ENCODE results near the gene KRT32.
A peak's percentile ranks its signal among the peaks of the same experiment; 100 is the strongest.

Gene KRT32

DNA sequence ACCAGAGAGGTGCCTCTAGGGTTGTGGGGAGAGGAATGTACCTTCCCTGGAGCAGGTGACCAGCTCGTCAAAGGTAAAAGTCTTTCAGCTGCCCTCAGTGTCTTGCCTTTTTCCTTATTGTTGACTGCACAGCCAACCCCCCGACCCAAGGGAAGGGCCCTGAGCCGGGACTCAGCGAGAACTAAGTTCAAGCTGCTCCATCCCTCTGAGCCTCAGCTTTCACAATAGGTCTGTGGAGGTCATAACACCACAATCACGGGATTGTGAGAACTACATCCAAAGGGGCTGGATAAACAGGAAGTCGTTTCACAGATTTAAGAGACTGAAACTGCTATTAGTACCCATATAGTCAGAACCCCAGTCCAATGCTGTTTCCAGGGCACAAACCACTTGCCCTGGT lies 25.2 kb upstream of the KRT32 start:
- DNase-seq, result no peak

DNA sequence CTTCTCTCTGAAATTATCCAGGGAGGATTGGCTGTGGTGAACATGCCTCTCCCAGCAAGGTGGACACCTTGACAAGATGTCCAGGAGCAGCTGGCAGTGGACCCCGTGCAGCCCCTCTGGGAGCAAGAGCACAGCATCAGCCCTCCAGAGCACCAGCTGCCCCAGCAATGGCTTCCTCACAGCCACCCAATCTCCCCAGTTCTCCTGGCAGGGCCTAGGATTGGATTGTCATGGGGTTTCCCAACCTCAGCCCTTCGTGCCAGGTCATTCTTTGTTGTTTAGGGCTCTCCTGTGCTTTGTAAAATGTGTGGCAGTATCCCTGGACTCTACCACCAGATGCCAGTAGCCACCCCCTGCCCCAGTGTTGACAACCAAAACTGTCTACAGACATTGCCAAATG lies 24.3 kb upstream of the KRT32 start:
- no peak for DNase-seq

DNA sequence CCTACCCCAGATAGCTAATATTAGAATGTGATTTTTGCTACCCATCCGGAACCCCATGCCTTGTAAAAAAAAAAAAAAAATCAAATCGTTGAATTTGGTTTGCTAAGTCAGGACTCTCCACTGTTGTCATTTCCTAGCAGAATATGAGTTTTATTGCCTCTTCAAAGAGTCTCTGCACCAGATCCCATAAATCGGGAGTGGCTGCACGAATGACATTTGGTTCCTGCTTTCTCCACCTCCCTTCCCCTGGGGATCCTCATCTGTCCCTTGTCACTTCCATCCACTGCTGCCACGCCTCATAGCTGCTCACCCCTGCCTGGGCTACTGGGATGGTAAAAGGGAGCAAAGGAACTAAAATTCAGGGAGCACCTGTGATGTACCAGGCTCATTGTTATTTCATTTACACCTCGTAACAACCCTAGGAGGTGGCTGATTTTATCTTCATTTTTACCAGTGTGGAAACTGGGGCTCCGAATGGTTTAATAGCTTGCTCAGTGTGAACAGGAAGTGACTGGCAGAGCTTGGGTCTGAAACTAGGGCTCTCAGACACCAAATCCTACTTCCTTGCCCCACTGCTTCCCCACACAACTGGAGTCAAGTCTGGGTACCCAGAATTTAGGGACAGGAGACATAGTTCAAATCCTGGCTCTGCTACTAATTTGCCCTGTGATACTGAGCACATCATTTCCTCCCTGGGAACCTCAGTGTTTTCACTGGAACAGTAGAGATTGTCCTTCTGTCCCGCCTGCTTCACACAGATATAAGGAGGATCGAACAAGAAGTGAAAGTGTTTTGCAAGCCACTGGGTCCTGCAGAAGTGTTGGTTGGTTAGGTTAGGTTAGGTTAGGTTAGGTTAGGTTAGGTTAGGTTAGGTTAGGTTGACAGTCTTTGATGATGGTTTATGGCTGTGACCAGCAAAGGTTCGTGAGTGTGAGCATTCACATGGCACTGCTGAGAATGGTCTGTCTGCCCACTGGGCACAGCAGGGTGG lies 23.1 kb upstream of the KRT32 start:
- no peak for DNase-seq

DNA sequence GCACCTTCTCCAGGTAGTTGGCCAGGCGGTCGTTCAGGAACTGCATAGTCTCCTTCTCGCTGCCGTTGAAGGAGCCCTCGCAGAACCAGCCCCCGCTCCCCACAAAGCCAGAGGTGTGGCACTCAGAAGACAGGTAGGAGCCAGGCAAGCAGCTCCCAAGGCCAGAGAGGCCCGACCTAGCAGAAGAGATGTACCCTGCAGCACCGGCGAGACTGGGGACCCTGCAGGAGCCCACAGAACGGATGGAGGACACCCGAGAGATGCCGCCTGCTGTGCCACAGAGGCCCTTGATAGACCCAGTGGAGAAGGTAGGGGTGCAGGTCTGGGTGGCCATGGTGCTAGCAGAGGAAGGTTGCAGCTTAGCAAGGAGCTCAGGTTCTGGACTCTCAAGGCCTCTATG lies 22.3 kb upstream of the KRT32 start, which contains the start of gene KRT36:
TSS of gene KRT36 (minus strand) at position 380 of the 400 bp plus-strand sequence. CDS start at position 334, 46 bp downstream.
- DNase-seq, result no peak

DNA sequence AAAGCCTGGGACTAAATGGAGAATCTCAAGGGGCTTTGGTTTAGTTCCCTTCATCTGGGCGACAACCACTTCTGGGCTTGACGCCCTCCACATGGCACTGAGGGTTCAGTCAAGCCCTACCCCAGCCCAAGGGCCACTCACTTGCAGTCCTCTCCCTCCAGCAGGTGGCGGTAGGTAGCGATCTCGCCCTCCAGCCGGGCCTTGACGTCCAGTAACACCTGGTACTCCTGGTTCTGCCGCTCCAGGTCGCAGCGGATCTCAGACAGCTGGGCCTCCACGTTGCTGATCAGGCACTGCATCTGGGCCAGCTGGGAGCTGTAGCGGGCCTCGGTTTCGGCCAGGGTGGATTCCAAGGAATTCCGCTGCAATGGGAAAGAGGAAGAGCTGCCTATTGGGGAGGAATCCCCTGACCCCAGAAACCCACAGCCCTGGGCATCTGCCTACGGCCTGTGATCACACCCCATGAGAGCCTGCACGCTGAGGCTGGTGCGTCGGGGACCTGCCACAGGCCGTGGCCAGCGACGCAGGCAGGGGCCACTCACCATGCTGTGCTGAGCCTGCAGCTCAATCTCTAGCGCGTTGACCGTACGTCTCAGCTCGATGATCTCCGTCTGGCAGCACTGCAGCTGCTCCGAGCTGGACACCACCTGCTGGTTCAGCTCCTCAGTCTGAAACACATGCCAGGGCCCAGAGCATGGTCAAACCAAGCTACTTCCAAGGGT lies 19.8 kb upstream of the KRT32 start:
- DNase-seq, result peak; percentile 61

DNA sequence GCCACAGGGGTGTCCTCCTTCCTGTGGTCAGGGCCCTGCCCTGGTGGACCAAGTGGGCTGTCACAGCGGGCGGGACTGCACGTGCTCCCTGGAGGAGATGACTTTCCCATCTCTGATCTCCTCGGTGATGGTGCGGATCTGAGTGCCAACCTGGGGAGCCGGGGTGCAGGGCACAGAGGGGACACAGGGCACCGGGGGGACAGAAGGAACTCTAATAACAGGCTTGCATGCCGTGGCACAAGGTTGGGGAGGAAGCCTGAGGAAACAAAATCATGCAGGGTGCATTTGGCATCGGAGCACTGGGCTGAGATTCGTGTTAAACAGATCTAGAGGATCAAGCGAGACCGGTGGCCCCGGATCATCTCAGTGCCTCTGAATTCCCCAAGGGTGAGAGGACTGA lies 19.1 kb upstream of the KRT32 start:
- DNase-seq, result no peak

DNA sequence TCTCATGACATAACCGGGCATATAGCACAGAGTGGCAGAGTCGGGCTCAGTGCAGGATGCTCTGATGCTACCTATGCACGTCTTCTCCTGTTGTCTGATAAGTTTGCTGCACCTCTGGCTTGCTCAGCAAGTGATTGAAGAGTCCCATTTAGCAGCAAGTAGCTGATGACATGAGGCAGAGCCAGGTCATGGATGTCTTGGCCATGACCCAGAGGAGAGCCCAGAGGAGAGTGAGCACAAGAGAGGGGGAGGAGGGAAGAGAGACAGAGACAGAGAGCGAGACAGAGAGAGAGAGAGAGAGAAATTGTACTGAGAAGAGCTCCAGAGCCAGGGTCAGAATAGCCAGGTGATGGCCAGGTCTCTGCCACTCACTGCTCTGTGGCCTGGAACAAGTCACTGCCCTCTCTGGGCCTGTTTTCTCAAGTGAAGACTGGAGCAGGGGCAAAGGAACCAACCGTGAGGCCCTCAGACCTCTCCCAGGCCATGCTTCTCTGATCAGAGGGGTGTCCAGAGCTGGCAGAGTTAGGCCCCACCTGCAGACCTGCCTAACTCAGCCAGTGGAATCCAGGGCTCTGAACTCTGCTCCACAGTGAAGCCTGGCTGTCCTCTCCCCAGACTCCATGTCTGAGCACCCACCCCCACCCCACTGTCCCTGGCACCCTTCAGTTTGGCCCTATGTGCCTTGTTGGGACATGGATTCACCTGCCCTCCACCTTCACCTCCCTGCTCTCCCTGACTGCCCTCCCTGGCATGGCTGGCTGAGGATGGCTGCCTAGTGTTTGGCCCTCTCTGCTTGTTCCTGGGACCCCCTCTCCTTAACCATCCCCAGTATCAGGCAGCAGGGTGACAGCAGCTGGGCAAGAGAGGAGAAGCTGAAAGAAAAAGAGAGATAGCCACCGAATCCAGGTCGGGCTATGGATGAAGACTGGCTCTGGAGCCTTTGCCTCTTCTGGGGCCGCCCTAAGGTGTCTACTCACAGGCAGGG lies 18.0 kb upstream of the KRT32 start:
- DNase-seq, result no peak

DNA sequence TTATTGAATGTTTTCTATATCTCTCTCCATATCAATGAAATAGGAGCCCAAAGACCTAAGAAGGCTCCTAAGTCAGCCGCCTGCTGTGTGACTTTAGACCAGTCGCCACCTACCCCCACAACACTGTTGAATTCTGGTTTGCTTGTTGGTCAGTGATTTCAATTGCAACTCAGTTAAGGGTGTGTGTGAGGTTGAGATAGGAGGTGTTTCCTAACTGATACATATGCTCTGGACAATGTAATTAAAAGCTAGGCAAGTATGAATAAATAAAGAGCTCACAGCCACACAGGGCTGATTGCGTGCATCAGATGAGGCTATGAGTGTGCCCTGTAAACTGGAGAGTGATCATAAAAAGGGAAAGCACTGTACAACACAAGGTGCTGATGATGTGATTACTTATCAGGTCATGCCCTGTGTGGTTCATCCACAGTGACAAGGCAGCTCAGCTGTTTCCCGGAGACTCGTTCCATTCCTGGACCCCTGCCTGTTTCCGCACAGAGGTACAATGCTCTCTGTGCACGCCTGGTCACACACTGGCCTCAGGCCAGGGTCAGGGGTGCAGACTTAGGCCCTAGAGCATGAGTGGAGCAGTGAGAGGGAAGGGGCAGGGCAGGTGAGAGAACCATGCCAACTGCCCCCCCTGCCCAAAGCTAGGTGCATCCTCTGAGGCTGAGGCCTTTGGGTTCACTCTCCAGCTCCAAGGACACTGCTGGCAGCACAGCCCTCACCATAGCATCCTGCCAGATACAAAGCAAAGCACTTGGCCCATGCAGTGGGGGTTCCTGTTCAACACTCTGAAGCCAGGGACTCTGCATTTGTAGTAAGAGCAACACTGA lies 17.0 kb upstream of the KRT32 start:
- no peak for DNase-seq

DNA sequence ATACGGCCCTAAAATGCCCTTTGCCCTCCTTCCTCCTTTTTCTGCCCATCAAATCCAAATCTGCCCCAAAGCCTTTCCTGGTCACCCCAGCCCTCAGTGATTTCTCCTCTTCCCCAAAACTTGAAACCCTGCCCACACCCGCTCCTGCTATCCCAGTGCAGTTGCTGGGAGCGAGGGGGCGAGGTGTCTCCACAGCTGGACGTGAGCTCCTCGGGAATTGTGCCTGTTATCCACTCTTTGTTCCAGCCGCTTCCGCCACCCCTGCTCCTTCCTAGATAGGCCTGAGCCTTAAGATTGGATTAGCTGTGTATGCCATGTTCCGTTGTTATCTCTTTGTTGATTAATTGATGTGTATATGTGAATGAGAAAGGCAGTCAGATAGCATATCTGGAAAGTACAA lies 16.3 kb upstream of the KRT32 start:
- no peak for DNase-seq

DNA sequence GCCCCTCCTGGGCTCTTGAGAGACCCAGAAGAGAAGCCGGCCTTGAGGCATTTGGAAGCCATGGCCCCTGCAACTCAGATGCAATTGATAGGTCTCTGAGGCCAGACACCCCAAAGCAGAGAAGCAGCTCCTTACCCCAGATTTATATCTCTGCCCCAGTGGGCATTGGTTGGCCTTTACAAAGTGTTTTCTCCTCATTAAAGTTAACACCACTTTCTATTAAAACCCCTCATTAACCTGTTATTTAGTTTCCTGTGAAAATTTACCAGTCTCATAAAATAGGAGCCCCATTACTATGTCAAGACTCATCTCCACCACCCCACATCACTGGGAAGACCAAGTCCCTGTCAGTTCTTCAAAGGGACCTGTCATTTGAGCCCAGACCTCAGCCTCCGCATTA lies 13.8 kb upstream of the KRT32 start, which contains the start of gene KRT35:
TSS of gene KRT35 (minus strand) at position 116 of the 400 bp plus-strand sequence. CDS start at position 62, 54 bp downstream.
- no peak for DNase-seq

DNA sequence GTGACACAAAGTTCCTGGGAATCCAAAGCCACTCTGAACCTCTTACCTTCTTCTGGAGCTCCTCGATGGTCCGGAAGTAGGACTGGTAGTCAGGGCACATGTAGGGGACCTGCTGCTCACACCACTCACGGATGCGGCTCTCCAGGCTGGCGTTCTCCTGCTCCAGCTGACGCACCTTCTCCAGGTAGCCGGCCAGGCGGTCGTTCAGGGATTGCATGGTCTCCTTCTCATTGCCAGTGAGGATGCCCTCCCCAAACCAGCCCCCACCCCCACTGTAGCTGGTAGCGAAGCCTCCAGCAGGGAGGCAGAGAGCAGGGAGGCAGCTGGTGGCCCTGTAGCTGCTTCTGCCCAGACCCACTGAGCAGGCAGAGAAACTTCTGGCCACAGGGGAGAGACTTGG lies 13.4 kb upstream of the KRT32 start:
- DNase-seq, result no peak

DNA sequence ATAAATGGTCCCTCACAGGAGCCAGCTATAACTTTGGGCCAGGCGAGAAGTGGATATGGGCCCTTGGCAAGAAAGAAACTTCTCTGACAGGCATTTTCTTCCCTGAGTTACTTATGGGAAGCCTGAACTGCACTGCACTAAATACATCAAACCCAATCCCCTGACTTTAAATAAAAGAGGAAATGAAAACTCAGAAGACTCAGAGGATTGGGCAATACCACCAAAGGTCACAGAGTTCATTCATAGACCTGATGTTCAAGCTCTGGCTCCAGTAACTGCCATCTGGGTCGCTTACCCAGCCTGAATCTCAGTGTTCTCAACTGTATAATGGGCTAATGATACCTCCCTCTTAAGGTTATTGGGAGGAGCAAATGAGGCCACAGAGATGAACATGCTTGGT lies 12.9 kb upstream of the KRT32 start:
- DNase-seq, result no peak

DNA sequence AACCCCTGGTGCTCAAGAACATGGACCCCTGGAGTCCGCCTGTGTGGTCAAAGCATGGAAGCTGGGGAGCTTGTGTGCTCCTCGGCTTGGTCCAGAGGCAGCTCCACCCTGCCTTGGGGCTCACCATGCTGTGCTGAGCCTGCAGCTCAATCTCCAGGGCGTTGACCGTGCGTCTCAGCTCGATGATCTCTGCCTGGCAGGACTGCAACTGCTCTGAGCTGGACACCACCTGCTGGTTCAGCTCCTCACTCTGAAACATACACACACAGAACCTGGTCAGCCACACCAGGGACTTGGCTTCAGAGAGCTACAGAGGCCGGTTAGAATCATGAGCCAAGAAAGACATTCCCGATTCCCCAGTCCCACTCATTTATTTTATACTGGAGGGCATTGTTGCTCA lies 11.1 kb upstream of the KRT32 start:
- DNase-seq, result no peak

DNA sequence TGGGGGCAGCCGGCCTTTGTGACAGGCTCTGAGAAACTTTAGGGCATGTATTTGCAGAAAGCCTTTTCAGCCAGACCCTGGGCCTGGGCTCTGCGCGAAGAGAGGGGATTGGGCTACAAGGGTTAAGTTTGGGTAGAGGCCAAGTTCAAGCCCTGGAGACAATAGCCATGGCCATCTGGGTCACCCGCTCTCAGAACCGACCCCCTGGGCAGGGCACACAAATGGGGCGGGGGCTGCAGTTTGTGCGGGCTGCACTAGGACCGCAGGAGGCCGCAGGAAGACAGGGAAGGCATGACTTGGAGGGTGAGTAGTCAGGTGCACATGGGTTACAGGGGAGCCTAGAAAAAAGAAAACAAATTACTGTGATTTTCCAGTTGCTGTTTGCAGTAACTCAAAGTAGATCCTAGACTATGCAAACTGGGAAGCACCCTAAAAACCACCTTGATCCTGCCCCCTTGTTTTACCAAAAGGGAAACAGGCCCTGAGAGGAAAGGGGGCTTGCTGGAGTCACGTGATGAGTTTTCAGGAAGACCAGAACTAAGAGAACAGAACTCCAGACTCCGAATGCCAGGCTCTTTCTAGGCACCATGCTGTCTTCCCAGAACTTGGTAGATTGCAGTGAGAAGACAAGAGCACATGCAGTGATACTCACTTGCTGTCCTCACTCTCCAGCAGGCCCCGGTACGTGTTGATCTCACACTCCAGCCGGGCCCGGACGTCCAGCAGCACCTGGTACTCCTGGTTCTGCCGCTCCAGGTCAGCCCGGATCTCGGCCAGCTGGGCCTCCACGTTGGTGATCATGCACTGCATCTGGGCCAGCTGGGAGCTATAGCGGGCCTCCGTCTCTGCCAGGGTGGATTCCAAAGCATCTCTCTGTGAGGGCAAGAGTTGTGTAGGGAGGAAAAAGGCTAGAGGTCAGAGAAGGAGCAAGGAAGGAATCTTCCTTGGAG lies 10.0 kb upstream of the KRT32 start:
- no peak for DNase-seq

DNA sequence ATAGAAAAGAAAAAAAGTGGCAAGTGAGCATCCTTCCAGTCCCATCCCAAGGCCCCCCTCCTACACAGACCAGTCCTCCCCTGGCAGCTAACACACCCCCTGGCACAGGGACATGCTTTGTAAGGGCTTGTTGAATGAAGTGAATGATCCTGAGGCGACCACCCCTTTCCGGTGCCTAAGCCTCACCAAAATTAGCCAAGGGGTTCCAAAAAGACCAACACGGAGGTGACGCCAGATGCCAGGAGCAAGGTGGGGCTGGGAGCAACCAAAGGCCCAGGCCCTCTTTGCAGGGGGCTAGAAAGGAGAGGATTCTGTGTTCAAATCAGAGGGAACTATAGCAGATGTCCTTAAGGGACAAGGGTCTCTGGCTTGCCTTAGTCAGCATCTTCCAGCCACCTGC lies 8.2 kb upstream of the KRT32 start:
- DNase-seq, result no peak

DNA sequence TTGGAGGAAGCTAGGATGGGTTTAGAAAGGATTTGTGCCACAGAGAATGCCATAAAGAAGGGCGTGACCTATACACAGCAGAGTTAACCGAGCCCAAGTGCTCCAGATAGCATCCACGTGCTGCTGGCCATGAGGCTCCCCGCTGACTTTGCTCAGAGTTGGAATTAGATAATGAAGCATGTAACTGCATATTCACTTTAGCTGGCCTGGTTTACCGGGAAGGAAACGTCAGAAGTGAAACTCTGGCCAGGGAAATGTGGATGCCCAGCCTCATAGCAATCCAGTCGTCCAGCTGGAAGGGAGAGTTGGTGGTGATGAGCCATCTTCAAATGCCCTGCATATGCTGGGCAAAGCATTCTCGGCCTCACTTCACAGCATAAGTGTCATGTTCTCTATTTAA lies 7.7 kb upstream of the KRT32 start:
- DNase-seq, result no peak

DNA sequence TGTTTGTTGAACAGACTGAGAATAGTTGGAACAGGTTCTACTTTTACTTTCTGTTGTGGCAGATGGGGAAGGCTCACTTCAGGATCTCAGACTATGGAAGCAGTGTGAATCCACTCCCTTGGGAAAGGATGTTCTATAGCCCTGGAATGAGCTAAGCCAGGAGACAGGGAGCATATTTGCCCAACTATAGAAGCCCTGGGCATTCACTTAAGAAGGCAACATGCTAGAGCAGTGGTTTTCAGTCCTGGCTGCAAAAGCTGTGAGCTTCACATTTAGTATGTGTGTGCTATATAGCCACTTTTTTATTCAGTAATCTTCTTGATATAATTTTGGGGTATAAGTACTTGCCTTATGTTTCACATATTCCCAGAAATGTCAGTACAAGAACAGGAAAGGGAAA lies 1.2 kb upstream of the KRT32 start:
- no peak for DNase-seq

DNA sequence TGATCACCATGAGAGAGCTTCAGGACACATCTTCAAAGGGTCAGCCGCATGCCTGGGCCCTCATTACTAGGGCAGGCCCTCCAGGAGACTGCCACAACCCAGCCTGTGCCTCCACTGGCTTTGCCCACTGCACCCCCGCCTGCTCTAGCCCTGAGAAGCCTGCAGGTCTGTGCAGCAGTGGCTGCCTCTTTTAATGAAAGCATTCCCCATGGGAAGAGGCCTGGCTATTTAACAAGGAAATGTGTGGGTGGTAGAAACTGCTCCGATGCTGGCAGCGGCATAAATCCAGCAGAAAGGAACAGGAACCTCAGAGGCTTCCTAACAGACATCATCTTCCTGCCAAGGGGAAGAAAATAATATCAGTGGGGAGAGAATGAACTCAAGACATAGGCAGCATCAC lies 375 bp upstream of the KRT32 start:
- DNase-seq, result no peak

DNA sequence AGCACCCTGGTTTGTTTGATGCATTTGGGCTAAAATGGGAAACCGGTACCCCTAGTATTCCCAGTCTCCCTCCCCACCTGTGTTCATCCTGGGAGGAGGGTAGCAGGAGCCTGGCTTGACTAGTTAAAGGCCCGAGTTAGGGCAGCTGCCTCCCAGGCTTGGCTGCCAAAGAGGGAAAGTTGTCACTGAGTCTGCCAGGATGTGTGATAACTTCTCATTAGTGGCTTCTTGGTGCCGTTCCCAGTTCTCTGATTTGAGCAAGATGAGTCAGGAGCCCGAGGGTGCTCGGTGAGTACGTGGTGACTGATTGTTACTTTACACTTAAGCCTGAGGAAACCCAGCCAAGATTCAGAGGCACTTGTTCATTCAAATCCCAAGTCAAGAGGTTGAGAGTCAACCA lies 2.5 kb downstream of the KRT32 start:
- DNase-seq, result no peak

DNA sequence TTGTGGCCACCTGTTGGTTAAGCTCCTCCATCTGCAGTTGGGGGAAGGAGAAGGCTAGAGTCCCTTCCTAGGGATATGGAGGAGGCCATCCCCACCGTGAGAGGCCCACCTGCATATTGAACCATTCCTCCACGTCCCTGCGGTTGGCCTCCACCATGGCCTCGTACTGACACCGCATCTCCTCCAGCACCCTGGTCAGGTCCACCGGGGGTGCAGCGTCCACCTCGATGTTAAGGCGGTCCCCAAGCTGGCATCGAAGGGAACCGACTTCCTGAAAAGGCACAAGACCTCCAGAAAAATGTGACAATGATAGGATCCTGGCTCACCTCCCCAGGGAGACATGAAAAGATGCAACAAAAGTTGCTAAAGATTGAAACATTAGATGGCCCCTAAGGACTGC lies 3.0 kb downstream of the KRT32 start:
- DNase-seq, result no peak

DNA sequence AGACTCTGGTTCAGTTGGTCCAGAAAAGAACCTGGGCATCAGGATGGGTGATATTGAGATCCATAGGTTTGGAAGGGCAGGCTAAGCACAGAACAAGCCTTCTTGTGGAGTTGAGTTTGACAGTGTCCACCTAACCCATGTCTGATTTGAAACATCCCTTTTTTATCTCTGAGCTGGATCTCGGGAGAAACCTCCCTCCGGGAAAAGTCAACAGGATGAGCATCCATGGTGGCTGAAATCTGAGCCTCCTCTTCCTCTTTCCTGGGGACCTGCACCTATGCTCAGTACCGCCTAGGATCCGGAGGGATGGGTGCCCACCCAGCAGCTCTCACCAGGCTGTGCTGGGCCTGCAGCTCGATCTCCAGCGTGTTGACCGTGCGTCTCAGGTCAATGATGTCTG lies 3.4 kb downstream of the KRT32 start:
- DNase-seq, result no peak
